Measurements from ENCODE around the gene PEX16.
"Not testable (repeated sequence)": the region's sequence is repeated elsewhere in the genome, so short reads cannot be mapped to it uniquely, and the experiment has no call there.

The PEX16 gene

GRCh38 chr11:45909594-45910475 lies 7.8 kb downstream of the PEX16 start:
- in situ Hi-C loops (cut with MboI; ENCODE audit: low sequenced_read_pairs, unreplicated experiment) = no loop called here
- no peak for DNase-seq (ENCODE audit: low spot score)
- TF ChIP-seq, protein P1, sequence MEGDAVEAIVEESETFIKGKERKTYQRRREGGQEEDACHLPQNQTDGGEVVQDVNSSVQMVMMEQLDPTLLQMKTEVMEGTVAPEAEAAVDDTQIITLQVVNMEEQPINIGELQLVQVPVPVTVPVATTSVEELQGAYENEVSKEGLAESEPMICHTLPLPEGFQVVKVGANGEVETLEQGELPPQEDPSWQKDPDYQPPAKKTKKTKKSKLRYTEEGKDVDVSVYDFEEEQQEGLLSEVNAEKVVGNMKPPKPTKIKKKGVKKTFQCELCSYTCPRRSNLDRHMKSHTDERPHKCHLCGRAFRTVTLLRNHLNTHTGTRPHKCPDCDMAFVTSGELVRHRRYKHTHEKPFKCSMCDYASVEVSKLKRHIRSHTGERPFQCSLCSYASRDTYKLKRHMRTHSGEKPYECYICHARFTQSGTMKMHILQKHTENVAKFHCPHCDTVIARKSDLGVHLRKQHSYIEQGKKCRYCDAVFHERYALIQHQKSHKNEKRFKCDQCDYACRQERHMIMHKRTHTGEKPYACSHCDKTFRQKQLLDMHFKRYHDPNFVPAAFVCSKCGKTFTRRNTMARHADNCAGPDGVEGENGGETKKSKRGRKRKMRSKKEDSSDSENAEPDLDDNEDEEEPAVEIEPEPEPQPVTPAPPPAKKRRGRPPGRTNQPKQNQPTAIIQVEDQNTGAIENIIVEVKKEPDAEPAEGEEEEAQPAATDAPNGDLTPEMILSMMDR (IDR thresholded peaks at IDR 0.05; ENCODE audit: borderline replicate concordance, control extremely low read depth, extremely low read depth, insufficient read depth, missing control alignments) = no peak

GRCh38 chr11:45907911-45908370 lies 9.7 kb downstream of the PEX16 start:
- TF ChIP-seq, protein P1 (IDR thresholded peaks at IDR 0.05; ENCODE audit: borderline replicate concordance, control extremely low read depth, extremely low read depth, insufficient read depth, missing control alignments) = no peak
- in situ Hi-C loops (cut with MboI; ENCODE audit: low sequenced_read_pairs, unreplicated experiment) = no loop called here
- no peak for DNase-seq (ENCODE audit: low spot score)

- DNase-seq (ENCODE audit: low spot score) = no peak
- in situ Hi-C loops (cut with MboI; ENCODE audit: low sequenced_read_pairs, unreplicated experiment) = no loop called here
- TF ChIP-seq, protein P1 (IDR thresholded peaks at IDR 0.05; ENCODE audit: borderline replicate concordance, control extremely low read depth, extremely low read depth, insufficient read depth, missing control alignments) = no peak
Observed at GRCh38 chr11:45906965-45907611, 10.6 kb downstream of the PEX16 start, which contains the start of gene FREY1. Gene FREY1 (minus strand): TSS chr11:45907271. CDS start chr11:45907245, 26 bp downstream.

DNA sequence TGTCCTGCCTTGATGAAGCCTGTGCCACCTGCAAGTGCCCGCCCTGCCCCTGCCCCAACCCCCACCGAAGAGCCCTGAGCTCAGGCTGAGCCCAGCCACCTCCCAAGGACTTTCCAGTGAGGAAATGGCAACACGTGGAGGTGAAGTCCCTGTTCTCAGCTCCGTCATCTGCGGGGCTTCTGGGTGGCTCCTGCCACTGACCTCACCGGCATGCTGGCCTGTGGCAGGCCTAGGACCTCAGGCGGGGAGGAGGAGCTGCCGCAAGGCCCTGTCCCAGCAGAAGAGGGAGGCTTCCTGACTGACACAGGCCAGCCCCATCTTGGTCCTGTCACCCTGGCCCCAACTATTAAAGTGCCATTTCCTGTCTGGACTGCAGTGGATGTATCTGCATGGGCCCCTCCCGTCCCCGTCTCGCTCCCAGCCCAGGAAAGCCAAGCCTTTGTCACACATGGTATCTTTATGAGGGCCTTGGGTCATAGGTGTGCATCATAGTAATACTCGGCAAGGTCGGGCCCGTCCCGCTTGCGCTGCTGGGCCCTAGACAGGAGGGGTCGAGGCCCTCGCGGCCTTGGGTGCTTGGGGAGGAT lies 11.5 kb downstream of the PEX16 start:
- TF ChIP-seq, protein P1 (IDR thresholded peaks at IDR 0.05; ENCODE audit: borderline replicate concordance, control extremely low read depth, extremely low read depth, insufficient read depth, missing control alignments) = no peak
- in situ Hi-C loops (cut with MboI; ENCODE audit: low sequenced_read_pairs, unreplicated experiment) = no loop called here
- no peak for DNase-seq (ENCODE audit: low spot score)

DNA sequence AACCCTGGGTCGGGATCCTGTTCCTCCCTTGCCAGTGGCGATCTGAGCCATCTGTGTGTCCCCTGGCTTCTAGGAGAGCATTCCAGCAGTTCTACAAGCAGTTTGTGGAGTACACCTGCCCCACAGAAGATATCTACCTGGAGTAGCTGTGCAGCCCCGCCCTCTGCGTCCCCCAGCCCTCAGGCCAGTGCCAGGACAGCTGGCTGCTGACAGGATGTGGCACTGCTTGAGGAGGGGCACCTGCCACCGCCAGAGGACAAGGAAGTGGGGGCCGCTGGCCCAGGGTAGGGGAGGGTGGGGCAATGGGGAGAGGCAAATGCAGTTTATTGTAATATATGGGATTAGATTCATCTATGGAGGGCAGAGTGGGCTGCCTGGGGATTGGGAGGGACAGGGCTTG lies 12.1 kb downstream of the PEX16 start:
- in situ Hi-C loops (cut with MboI; ENCODE audit: low sequenced_read_pairs, unreplicated experiment); DNase-seq (ENCODE audit: low spot score): not testable (repeated sequence)

DNA sequence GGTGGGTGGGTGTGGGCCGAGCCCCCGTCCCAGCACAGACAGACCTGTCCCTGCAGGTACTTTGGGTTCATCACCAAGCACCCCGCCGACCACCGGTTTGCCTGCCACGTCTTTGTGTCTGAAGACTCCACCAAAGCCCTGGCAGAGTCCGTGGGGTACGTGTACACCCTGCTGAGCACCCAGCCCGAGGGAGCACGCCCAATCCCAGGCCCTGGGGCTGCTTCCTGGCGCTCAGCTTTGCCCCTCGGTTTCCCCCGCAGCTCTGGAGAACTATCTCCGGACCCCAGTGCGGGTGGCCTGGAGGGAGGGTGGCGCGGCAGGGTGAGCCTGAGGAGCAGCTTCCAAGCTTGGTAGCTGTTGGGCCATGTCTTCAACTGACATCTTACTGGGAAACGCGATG lies 12.6 kb downstream of the PEX16 start:
- in situ Hi-C loops (cut with MboI; ENCODE audit: low sequenced_read_pairs, unreplicated experiment) = no loop called here
- DNase-seq (ENCODE audit: low spot score) = no peak
- TF ChIP-seq, protein P1 (IDR thresholded peaks at IDR 0.05; ENCODE audit: borderline replicate concordance, control extremely low read depth, extremely low read depth, insufficient read depth, missing control alignments) = no peak
